OCI-LY3 (cell line): Measurements from ENCODE around the gene KLC1.

ENCODE experiments used
- H2AFZ ChIP-seq: fragments of 200-600, 300-600 bp; shearing (Covaris generic); 2 replicates; pipeline ENCODE4 v1.6.0; 2014; ENCODE audit warnings: antibody characterized with exemption, low read depth, low read length
- H3K27ac ChIP-seq: fragments of 200-600, 300-600 bp; sonication (generic); 2 replicates; pipeline ENCODE4 v1.5.1; 2014; ENCODE audit warnings: mild to moderate bottlenecking, low read length, moderate library complexity, mixed read lengths
- H3K27me3 ChIP-seq: fragments of 200-600, 300-600 bp; sonication (generic); 2 replicates; pipeline ENCODE4 v1.6.1; 2014; ENCODE audit warnings: low read depth, low read length, mixed read lengths
- H3K36me3 ChIP-seq: fragments of 200-600, 300-600 bp; sonication (generic); replicated peaks from 2 replicates; pipeline ENCODE3; 2014; ENCODE audit warnings: low read depth, low read length, mixed read lengths
- H3K4me1 ChIP-seq: fragments of 300-600, 200-600 bp; sonication (generic); 2 replicates; pipeline ENCODE4 v1.6.1; 2014; ENCODE audit warnings: low read length, mixed read lengths
- H3K4me2 ChIP-seq: fragments of 200-600, 300-600 bp; sonication (generic); 2 replicates; pipeline ENCODE4 v1.6.1; 2014; ENCODE audit warnings: low read length, mixed read lengths
- H3K4me3 ChIP-seq: fragments of 300-600, 200-600 bp; sonication (generic); 2 replicates; pipeline ENCODE4 v1.5.1; 2014; ENCODE audit warnings: antibody characterized with exemption, mild to moderate bottlenecking, low read length, moderate library complexity
- H3K79me2 ChIP-seq: fragments of 300-600, 200-600 bp; shearing (Covaris generic); 2 replicates; pipeline ENCODE4 v1.6.1; 2014; ENCODE audit warnings: mild to moderate bottlenecking, low read length, mixed read lengths
- H3K9ac ChIP-seq: fragments of 300-600, 200-600 bp; shearing (Covaris generic); 2 replicates; pipeline ENCODE4 v1.6.0; 2014; ENCODE audit warnings: mild to moderate bottlenecking, low read length, moderate library complexity
- H3K9me3 ChIP-seq: fragments of 200-600, 300-600 bp; shearing (Covaris generic); 2 replicates; pipeline ENCODE4 v1.6.1; 2014; ENCODE audit warnings: low read length, mixed read lengths; ENCODE audit not compliant: insufficient read depth
- H4K20me1 ChIP-seq: fragments of 200-600, 300-600 bp; sonication (generic); 2 replicates; pipeline ENCODE4 v1.6.1; 2016; ENCODE audit warnings: low read length, mixed read lengths; ENCODE audit not compliant: insufficient read depth
- CTCF ChIP-seq: fragments of 200-600, 300-600 bp; sonication (generic); IDR thresholded peaks from 2 replicates; pipeline ENCODE4 v1.5.1; 2014; ENCODE audit warnings: antibody characterized with exemption, low read length, low read depth
- EZH2phosphoT487 ChIP-seq: fragments of 200-600 bp; shearing (Covaris generic); IDR thresholded peaks from 2 replicates; pipeline ENCODE4 v1.6.1; 2018; ENCODE audit warnings: antibody characterized with exemption, mixed run types, low read depth

The KLC1 gene

DNA sequence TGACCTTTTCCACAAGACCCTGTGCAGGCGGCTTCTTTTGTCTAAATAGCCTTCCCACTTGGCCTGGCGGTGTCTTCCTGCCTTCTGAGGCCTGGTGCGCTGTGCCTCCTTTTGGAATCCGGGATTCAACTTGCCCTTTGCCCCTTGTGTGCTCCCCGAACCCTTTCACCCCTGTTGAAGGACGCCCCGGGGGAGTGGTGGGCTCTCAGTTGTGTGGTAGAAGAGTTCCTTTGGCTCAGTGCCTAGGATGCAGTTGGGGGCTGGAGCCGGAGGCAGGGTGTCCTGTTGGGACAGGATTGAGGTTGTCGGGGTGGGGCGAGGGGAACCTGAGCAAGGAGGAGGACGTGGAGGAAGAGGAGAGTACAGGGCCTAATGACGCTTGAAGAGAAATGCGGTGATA, 34.5 kb downstream of the KLC1 start:
- Histone ChIP-seq H3K9me3 (no peaks in the 10 kb centered on the region), H2AFZ (no peak overlapping the region), H3K79me2 (no peaks in the 10 kb centered on the region), H4K20me1 (no peaks in the 10 kb centered on the region), H3K4me1 (no peaks in the 10 kb centered on the region), H3K27me3 (no peaks in the 10 kb centered on the region), H3K4me2 (no peak overlapping the region), H3K9ac (no peak overlapping the region), H3K36me3 (peaks cover 32% of the 10 kb centered on the region), H3K27ac (no peak overlapping the region), H3K4me3 (no peak overlapping the region)
- TF ChIP-seq CTCF (no peak), EZH2phosphoT487 (no peak)

DNA sequence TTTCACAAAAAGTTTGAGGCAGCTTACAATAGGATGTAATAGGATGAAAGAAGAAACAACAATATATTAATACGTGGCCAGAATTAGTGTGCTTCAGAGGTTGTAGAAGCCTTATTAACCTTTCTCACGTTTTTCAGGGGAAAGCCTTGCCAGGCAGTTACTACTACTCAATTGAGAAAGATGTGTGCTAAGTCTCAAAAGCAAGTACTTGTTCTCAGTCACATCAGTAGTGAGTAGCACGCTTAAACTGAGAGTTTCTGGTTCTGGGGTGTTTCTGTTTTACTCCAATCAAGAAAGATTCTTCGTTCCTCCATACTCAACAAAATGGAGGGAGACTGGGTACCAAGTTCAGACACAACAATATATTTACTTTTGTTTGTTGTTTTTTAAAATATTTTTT, 38.7 kb downstream of the KLC1 start:
- Histone ChIP-seq H4K20me1 (no peaks in the 10 kb centered on the region), H3K9me3 (no peaks in the 10 kb centered on the region), H3K79me2 (no peaks in the 10 kb centered on the region), H3K4me1 (no peaks in the 10 kb centered on the region), H3K36me3 (peaks cover 26% of the 10 kb centered on the region), H3K27me3 (no peaks in the 10 kb centered on the region), H3K27ac (no peak overlapping the region), H3K4me2 (no peak overlapping the region), H3K4me3 (no peak overlapping the region), H2AFZ (no peak overlapping the region), H3K9ac (no peak overlapping the region)
- TF ChIP-seq EZH2phosphoT487 = no peak
- TF ChIP-seq CTCF = no peak

GRCh38 chr14:103668117-103668516, 39.1 kb downstream of the KLC1 start:
- TF ChIP-seq EZH2phosphoT487 (no peak), CTCF (no peak)
- H3K4me2 ChIP-seq = no peak overlapping the region
- no peak overlapping the region for H3K4me3 ChIP-seq
- H4K20me1 ChIP-seq = no peaks in the 10 kb centered on the region
- no peaks in the 10 kb centered on the region for H3K9me3 ChIP-seq
- no peak overlapping the region for H3K9ac ChIP-seq
- no peaks in the 10 kb centered on the region for H3K27me3 ChIP-seq
- H3K27ac ChIP-seq = no peak overlapping the region
- H3K79me2 ChIP-seq = no peaks in the 10 kb centered on the region
- H3K36me3 ChIP-seq = peaks cover 29% of the 10 kb centered on the region
- no peaks in the 10 kb centered on the region for H3K4me1 ChIP-seq
- no peak overlapping the region for H2AFZ ChIP-seq

DNA sequence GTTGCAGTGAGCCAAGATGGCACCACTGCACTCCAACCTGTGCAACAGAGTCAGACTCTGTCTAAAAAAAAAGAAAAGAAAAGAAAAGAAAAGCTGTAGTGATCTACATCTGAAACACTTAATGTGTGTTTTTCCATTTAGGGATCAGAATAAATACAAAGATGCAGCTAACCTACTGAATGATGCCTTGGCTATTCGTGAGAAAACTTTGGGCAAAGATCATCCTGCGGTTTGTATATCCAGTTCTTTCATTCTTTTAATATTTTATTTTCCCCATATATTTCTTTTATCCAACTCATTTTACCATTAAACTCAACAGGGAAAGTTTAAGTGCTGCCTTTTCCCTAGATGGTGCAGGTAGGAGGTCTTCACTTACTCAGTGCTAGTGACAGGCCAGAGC, 40.4 kb downstream of the KLC1 start:
- no peak overlapping the region for H3K27ac ChIP-seq
- TF ChIP-seq CTCF (no peak), EZH2phosphoT487 (no peak)
- no peak overlapping the region for H3K9ac ChIP-seq
- H3K4me1 ChIP-seq = no peaks in the 10 kb centered on the region
- H3K36me3 ChIP-seq = peaks cover 31% of the 10 kb centered on the region
- no peak overlapping the region for H3K4me3 ChIP-seq
- H3K9me3 ChIP-seq = no peaks in the 10 kb centered on the region
- H2AFZ ChIP-seq = no peak overlapping the region
- H4K20me1 ChIP-seq = no peaks in the 10 kb centered on the region
- H3K27me3 ChIP-seq = no peaks in the 10 kb centered on the region
- H3K79me2 ChIP-seq = no peaks in the 10 kb centered on the region
- no peak overlapping the region for H3K4me2 ChIP-seq
